Suprapubic skin (tissue), 3 donors: ENCODE data around the gene WASF2.

Source experiments
- CTCF ChIP-seq, 2 donors: fragments of 200-600 bp in 1 of 2; fragments of 450-650 bp in 1 of 2; sonication (generic) in 1 of 2; IDR thresholded peaks; one replicate each; pipeline ENCODE4 v1.5.1; 2016 to 2019; ENCODE audit warnings: antibody characterized with exemption in 2 of 2, mild to moderate bottlenecking in 1 of 2, moderate library complexity in 1 of 2
- EP300 ChIP-seq: sonication (generic); formaldehyde crosslinking; IDR thresholded peaks from one replicate; pipeline ENCODE4 v1.6.1; 2017; ENCODE audit warnings: antibody characterized with exemption

- TF ChIP-seq CTCF (IDR thresholded peaks at IDR 0.05), result no peak
- TF ChIP-seq EP300, result no peak
Measured at GRCh38 chr1:27363766-27364695, 125.9 kb downstream of the WASF2 start.
